Duodenal mucosa (tissue), 2 donors: ENCODE data around the gene NCMAP.

Source experiments
- H3K27ac ChIP-seq: one replicate; pipeline ENCODE4 v1.7.0; 2013; ENCODE audit warnings: low read depth, low read length
- H3K27me3 ChIP-seq, 2 donors: one replicate each; pipeline ENCODE4 v1.7.0; 2013; ENCODE audit warnings: low read length in 2 of 2, control low read depth in 1 of 2; ENCODE audit not compliant: insufficient read depth in 2 of 2, control insufficient read depth in 1 of 2
- H3K36me3 ChIP-seq, 2 donors: one replicate each; pipeline ENCODE4 v1.7.0; 2013; ENCODE audit warnings: low read length in 2 of 2, control low read depth in 1 of 2; ENCODE audit not compliant: insufficient read depth in 2 of 2, control insufficient read depth in 1 of 2
- H3K4me1 ChIP-seq, 2 donors: one replicate each; pipeline ENCODE4 v1.7.0; 2013; ENCODE audit warnings: low read length in 2 of 2, control low read depth in 1 of 2; ENCODE audit not compliant: insufficient read depth in 2 of 2, control insufficient read depth in 1 of 2
- H3K4me3 ChIP-seq, 2 donors: one replicate each; pipeline ENCODE4 v1.7.0; 2013; ENCODE audit warnings: low read length in 2 of 2, low read depth in 1 of 2
- H3K9ac ChIP-seq, 2 donors: one replicate each; pipeline ENCODE4 v1.7.0; 2013; ENCODE audit warnings: low read length in 2 of 2, low read depth in 1 of 2
- H3K9me3 ChIP-seq, 2 donors: one replicate each; pipeline ENCODE4 v1.7.0; 2013; ENCODE audit warnings: low read length in 2 of 2, control low read depth in 1 of 2; ENCODE audit not compliant: control insufficient read depth in 1 of 2

Gene NCMAP

GRCh38 chr1:24619376-24619775, 63.5 kb downstream of the NCMAP start:
- no peaks in the 10 kb centered on the region for H3K27me3 ChIP-seq
- peaks cover 0 to 4% of the 10 kb centered on the region in 2 donors for H3K4me1 ChIP-seq
- H3K4me3 ChIP-seq: no peak overlapping the region
- H3K9me3 ChIP-seq: no peaks in the 10 kb centered on the region
- H3K36me3 ChIP-seq: no peaks in the 10 kb centered on the region
- H3K27ac ChIP-seq: no peak overlapping the region
- no peak overlapping the region for H3K9ac ChIP-seq

- Histone ChIP-seq H3K4me3 (no peak overlapping the region), H3K27ac (no peak overlapping the region), H3K4me1 (peaks cover 0 to 4% of the 10 kb centered on the region in 2 donors), H3K9me3 (no peaks in the 10 kb centered on the region), H3K9ac (no peak overlapping the region), H3K36me3 (no peaks in the 10 kb centered on the region), H3K27me3 (no peaks in the 10 kb centered on the region)
These were observed 64.8 kb downstream of the NCMAP start for GRCh38 chr1:24620678-24621077.

- no peak overlapping the region for H3K4me3 ChIP-seq
- H3K36me3 ChIP-seq: no peaks in the 10 kb centered on the region
- H3K4me1 ChIP-seq: peaks cover 0 to 4% of the 10 kb centered on the region in 2 donors
- H3K27ac ChIP-seq: no peak overlapping the region
- H3K9me3 ChIP-seq: no peaks in the 10 kb centered on the region
- H3K27me3 ChIP-seq: no peaks in the 10 kb centered on the region
- no peak overlapping the region for H3K9ac ChIP-seq
These were observed 65.2 kb downstream of the NCMAP start for GRCh38 chr1:24621121-24621520.

GRCh38 chr1:24622218-24622617, 66.3 kb downstream of the NCMAP start:
- Histone ChIP-seq H3K9me3 (no peaks in the 10 kb centered on the region), H3K4me1 (peaks cover 0 to 4% of the 10 kb centered on the region in 2 donors), H3K27ac (no peak overlapping the region), H3K27me3 (no peaks in the 10 kb centered on the region), H3K9ac (no peak overlapping the region), H3K36me3 (no peaks in the 10 kb centered on the region), H3K4me3 (no peak overlapping the region)

GRCh38 chr1:24632832-24633175, 76.9 kb downstream of the NCMAP start:
- Histone ChIP-seq H3K27me3 (no peaks in the 10 kb centered on the region), H3K4me1 (no peaks in the 10 kb centered on the region), H3K9ac (no peak overlapping the region), H3K4me3 (no peak overlapping the region), H3K27ac (no peak overlapping the region), H3K36me3 (no peaks in the 10 kb centered on the region), H3K9me3 (no peaks in the 10 kb centered on the region)

- Histone ChIP-seq H3K9me3 (no peaks in the 10 kb centered on the region), H3K27ac (no peak overlapping the region), H3K4me3 (no peak overlapping the region), H3K36me3 (no peaks in the 10 kb centered on the region), H3K9ac (no peak overlapping the region), H3K27me3 (no peaks in the 10 kb centered on the region), H3K4me1 (no peaks in the 10 kb centered on the region)
These were observed 79.4 kb downstream of the NCMAP start for GRCh38 chr1:24635195-24635843.

- Histone ChIP-seq H3K4me3 (no peak overlapping the region), H3K27ac (no peak overlapping the region), H3K9me3 (no peaks in the 10 kb centered on the region), H3K4me1 (peaks cover 5 to 6% of the 10 kb centered on the region in 2 donors), H3K9ac (no peak overlapping the region), H3K27me3 (no peaks in the 10 kb centered on the region), H3K36me3 (no peaks in the 10 kb centered on the region)
These were observed 80.9 kb downstream of the NCMAP start for GRCh38 chr1:24636661-24637357.

- H3K4me1 ChIP-seq: peaks cover 9 to 12% of the 10 kb centered on the region in 2 donors
- no peak overlapping the region for H3K9ac ChIP-seq
- H3K27me3 ChIP-seq: no peaks in the 10 kb centered on the region
- H3K4me3 ChIP-seq: no peak overlapping the region
- no peaks in the 10 kb centered on the region for H3K9me3 ChIP-seq
- no peaks in the 10 kb centered on the region for H3K36me3 ChIP-seq
- no peak overlapping the region for H3K27ac ChIP-seq
These were observed 83.2 kb downstream of the NCMAP start for GRCh38 chr1:24639094-24639493.

- Histone ChIP-seq H3K9me3 (no peaks in the 10 kb centered on the region), H3K36me3 (no peaks in the 10 kb centered on the region), H3K4me3 (no peak overlapping the region), H3K9ac (no peak overlapping the region), H3K27me3 (no peaks in the 10 kb centered on the region), H3K4me1 (peaks cover 16 to 19% of the 10 kb centered on the region in 2 donors), H3K27ac (no peak overlapping the region)
These were observed 84.0 kb downstream of the NCMAP start for GRCh38 chr1:24639881-24640280.

GRCh38 chr1:24640288-24640687, 84.4 kb downstream of the NCMAP start:
- H3K9me3 ChIP-seq: no peaks in the 10 kb centered on the region
- H3K27me3 ChIP-seq: no peaks in the 10 kb centered on the region
- H3K9ac ChIP-seq: no peak overlapping the region
- peaks cover 0 to under 1% of the 10 kb centered on the region in 2 donors for H3K36me3 ChIP-seq
- peaks cover 20 to 24% of the 10 kb centered on the region in 2 donors for H3K4me1 ChIP-seq
- no peak overlapping the region for H3K4me3 ChIP-seq
- no peak overlapping the region for H3K27ac ChIP-seq
